T47D (cell line): ENCODE measurements around the gene HARS2.
A peak's percentile ranks its signal among the peaks of the same experiment; 100 is the strongest.
"Not testable (repeated sequence)": the region's sequence is repeated elsewhere in the genome, so short reads cannot be mapped to it uniquely, and the experiment has no call there.

Experiments used
- DNase-seq, 2 experiments: peaks; one replicate each; pipeline versions ENCODE4 v3.0.0 to v3.0.0-alpha.2; 2011 to 2012; ENCODE audit warnings: low read depth in 1 of 2, low spot score in 1 of 2
- JUND ChIP-seq: IDR thresholded peaks from 2 replicates; pipeline ENCODE4 v1.6.1; 2012; ENCODE audit warnings: low read depth
- in situ Hi-C: cut with HindIII; loops from 2 replicates; pipeline ENCODE4 v1.10.0; 2016; ENCODE audit warnings: low sequenced_read_pairs, low pct_unique_long_range_greater_than_20kb

Gene HARS2

GRCh38 chr5:140673187-140673976 is 17.9 kb upstream of the HARS2 start, which contains the start of gene DND1:
DND1 (minus strand) TSS chr5:140673576; CDS start chr5:140673542, 34 bp downstream.
- no peak for DNase-seq
- TF ChIP-seq JUND: no peak
- in situ Hi-C loops: no loop called here

GRCh38 chr5:140674211-140674610 is 17.0 kb upstream of the HARS2 start:
- DNase-seq: no peak
- no peak for TF ChIP-seq JUND
- in situ Hi-C loops: no loop called here

- in situ Hi-C loops: no loop called here
- TF ChIP-seq JUND: no peak
- no peak for DNase-seq
Measured at GRCh38 chr5:140674629-140675028, 16.6 kb upstream of the HARS2 start.

- in situ Hi-C loops: no loop called here
- no peak for DNase-seq
- no peak for TF ChIP-seq JUND
Measured at GRCh38 chr5:140677947-140678346, 13.3 kb upstream of the HARS2 start.

GRCh38 chr5:140678993-140679392 is 12.3 kb upstream of the HARS2 start:
- in situ Hi-C loops: no loop called here

GRCh38 chr5:140690376-140690932 is 801 bp upstream of the HARS2 start:
- in situ Hi-C loops: no loop called here
- no peak for TF ChIP-seq JUND
- DNase-seq: no peak

More at GRCh38 chr5:140678993-140679392, 12.3 kb upstream of the HARS2 start:
- DNase-seq: no peak
- TF ChIP-seq JUND: no peak

- TF ChIP-seq JUND: no peak
- no peak for DNase-seq
- in situ Hi-C loops: no loop called here
Measured at GRCh38 chr5:140694276-140694675, 3.0 kb downstream of the HARS2 start.

- TF ChIP-seq JUND: no peak
- no peak for DNase-seq
- in situ Hi-C loops: no loop called here
Measured at GRCh38 chr5:140696891-140697492, 5.7 kb downstream of the HARS2 start.

GRCh38 chr5:140700177-140701144 is 9.2 kb downstream of the HARS2 start, which contains the start of gene ZMAT2:
ZMAT2 (plus strand) TSS chr5:140700447; CDS start chr5:140700461, 14 bp downstream.
- DNase-seq: peak; percentile 84 to 99
- TF ChIP-seq JUND: no peak
- in situ Hi-C loops: no loop called here

- in situ Hi-C loops: no loop called here
- no peak for DNase-seq
- TF ChIP-seq JUND: no peak
Measured at GRCh38 chr5:140707812-140708211, 16.6 kb downstream of the HARS2 start.

- in situ Hi-C loops, DNase-seq: not testable (repeated sequence)
Measured at GRCh38 chr5:140708787-140709186, 17.5 kb downstream of the HARS2 start.

- TF ChIP-seq JUND: no peak; the same call in 1 of the 2 replicates
- peak; percentile 37 to 92 for DNase-seq
- in situ Hi-C loops: no loop called here
Measured at GRCh38 chr5:140710899-140711552, 19.8 kb downstream of the HARS2 start.
